Nephron progenitor cell (in vitro differentiated cells): ENCODE results near the gene RPS16.
A peak's percentile ranks its signal among the peaks of the same experiment; 100 is the strongest.

Experiments used
- DNase-seq: peaks from one replicate; pipeline ENCODE4 v3.0.0; 2021
- H3K27ac Mint-ChIP-seq: 2 replicates; pipeline ENCODE4 v1.8.0; 2021; ENCODE audit warnings: mild to moderate bottlenecking, moderate library complexity, mixed read lengths
- H3K27me3 Mint-ChIP-seq: 2 replicates; pipeline ENCODE4 v1.8.0; 2021; ENCODE audit warnings: mild to moderate bottlenecking, low read depth, mixed read lengths; ENCODE audit not compliant: poor library complexity
- H3K36me3 Mint-ChIP-seq: 2 replicates; pipeline ENCODE4 v1.8.0; 2021; ENCODE audit warnings: low read depth, mixed read lengths
- H3K4me1 Mint-ChIP-seq: 2 replicates; pipeline ENCODE4 v1.8.0; 2021; ENCODE audit warnings: mixed read lengths
- H3K4me3 Mint-ChIP-seq: 2 replicates; pipeline ENCODE4 v1.8.0; 2021; ENCODE audit warnings: mild to moderate bottlenecking, moderate library complexity, mixed read lengths
- H3K9me3 Mint-ChIP-seq: 2 replicates; pipeline ENCODE4 v1.8.0; 2021; ENCODE audit warnings: mild to moderate bottlenecking, moderate library complexity, mixed read lengths
- CTCF ChIP-seq: fragments of 200-600 bp; sonication (generic); IDR thresholded peaks from 2 replicates; pipeline ENCODE4 v1.5.0; 2021; ENCODE audit warnings: antibody characterized with exemption

The RPS16 gene

GRCh38 chr19:39445196-39446111 lies 9.7 kb upstream of the RPS16 start, which contains the start of gene SUPT5H:
Gene SUPT5H (plus strand): TSS chr19:39445582. CDS start chr19:39445891, 309 bp downstream.
- peaks cover 5% of the 10 kb centered on the region for H3K27me3 Mint-ChIP-seq
- no peaks in the 10 kb centered on the region for H3K9me3 Mint-ChIP-seq
- peaks cover 46% of the 10 kb centered on the region for H3K4me1 Mint-ChIP-seq
- H3K4me3 Mint-ChIP-seq = peak within 1 kb of the TSS; percentile 95
- peaks cover 29% of the 10 kb centered on the region for H3K36me3 Mint-ChIP-seq
- peak within 1 kb of the TSS; percentile 99 for H3K27ac Mint-ChIP-seq
- no peak for TF ChIP-seq CTCF
- DNase-seq = peak; percentile 93

GRCh38 chr19:39444598-39445195 lies 8.9 kb upstream of the RPS16 start:
- TF ChIP-seq CTCF = no peak
- H3K4me1 Mint-ChIP-seq = peaks cover 49% of the 10 kb centered on the region
- H3K4me3 Mint-ChIP-seq = peak overlapping the region; percentile 95
- H3K9me3 Mint-ChIP-seq = no peaks in the 10 kb centered on the region
- peaks cover 5% of the 10 kb centered on the region for H3K27me3 Mint-ChIP-seq
- no peak for DNase-seq
- peak overlapping the region; percentile 99 for H3K27ac Mint-ChIP-seq
- peaks cover 28% of the 10 kb centered on the region for H3K36me3 Mint-ChIP-seq

- Mint-ChIP-seq H3K4me3 (no peak overlapping the region), H3K4me1 (peaks cover 51% of the 10 kb centered on the region), H3K27ac (no peak overlapping the region), H3K9me3 (no peaks in the 10 kb centered on the region), H3K36me3 (peaks cover 20% of the 10 kb centered on the region), H3K27me3 (peaks cover 11% of the 10 kb centered on the region)
- no peak for TF ChIP-seq CTCF
- no peak for DNase-seq
Observed at GRCh38 chr19:39438270-39438934, 2.7 kb upstream of the RPS16 start.

- Mint-ChIP-seq H3K27me3 (peaks cover 13% of the 10 kb centered on the region), H3K4me1 (peaks cover 51% of the 10 kb centered on the region), H3K4me3 (peak overlapping the region; percentile 99), H3K36me3 (peaks cover 32% of the 10 kb centered on the region), H3K9me3 (no peaks in the 10 kb centered on the region), H3K27ac (peak overlapping the region; percentile 97)
- DNase-seq = no peak
- TF ChIP-seq CTCF = no peak
Observed at GRCh38 chr19:39436350-39436716, 584 bp upstream of the RPS16 start.

- no peak for TF ChIP-seq CTCF
Observed at GRCh38 chr19:39434123-39435076, 1.3 kb downstream of the RPS16 start.

More at GRCh38 chr19:39434123-39435076, 1.3 kb downstream of the RPS16 start:
- H3K9me3 Mint-ChIP-seq = no peaks in the 10 kb centered on the region
- peak overlapping the region; percentile 85 for H3K27ac Mint-ChIP-seq
- H3K4me1 Mint-ChIP-seq = peaks cover 52% of the 10 kb centered on the region
- peaks cover 32% of the 10 kb centered on the region for H3K36me3 Mint-ChIP-seq
- DNase-seq = no peak
- H3K27me3 Mint-ChIP-seq = peaks cover 8% of the 10 kb centered on the region
- peak overlapping the region; percentile 99 for H3K4me3 Mint-ChIP-seq
